WTC11 (cell line): Measurements from ENCODE around the gene IL2RG.

Experiments used
- CBFB ChIP-seq: sonication (generic); formaldehyde crosslinking; IDR thresholded peaks from 2 replicates; pipeline ENCODE4 v1.8.1; 2022; ENCODE audit warnings: mild to moderate bottlenecking, low read depth, missing genetic modification reagents
- NFYB ChIP-seq: sonication (generic); formaldehyde crosslinking; conservative IDR thresholded peaks from 2 replicates; pipeline ENCODE4 v1.8.0; 2022; ENCODE audit warnings: low read depth, missing genetic modification reagents
- TCF7 ChIP-seq: sonication (generic); formaldehyde crosslinking; IDR thresholded peaks from 2 replicates; pipeline ENCODE4 v1.8.0; 2022; ENCODE audit warnings: mild to moderate bottlenecking, low read depth, missing genetic modification reagents, moderate library complexity

- no peak for TF ChIP-seq TCF7
- TF ChIP-seq CBFB (CRISPR knock-in tag) = no peak
- TF ChIP-seq NFYB (CRISPR knock-in tag) = no peak
These were observed 7.7 kb upstream of the IL2RG start for GRCh38 chrX:71118985-71119535.
